GM19035 (cell line): Measurements from ENCODE around the gene SLC25A53.

Source experiments
- ATAC-seq: cut with Tn5 transposase; IDR thresholded peaks from one replicate; pipeline ENCODE4 v1.9.1; 2021; ENCODE audit not compliant: unreplicated experiment

Gene SLC25A53

DNA sequence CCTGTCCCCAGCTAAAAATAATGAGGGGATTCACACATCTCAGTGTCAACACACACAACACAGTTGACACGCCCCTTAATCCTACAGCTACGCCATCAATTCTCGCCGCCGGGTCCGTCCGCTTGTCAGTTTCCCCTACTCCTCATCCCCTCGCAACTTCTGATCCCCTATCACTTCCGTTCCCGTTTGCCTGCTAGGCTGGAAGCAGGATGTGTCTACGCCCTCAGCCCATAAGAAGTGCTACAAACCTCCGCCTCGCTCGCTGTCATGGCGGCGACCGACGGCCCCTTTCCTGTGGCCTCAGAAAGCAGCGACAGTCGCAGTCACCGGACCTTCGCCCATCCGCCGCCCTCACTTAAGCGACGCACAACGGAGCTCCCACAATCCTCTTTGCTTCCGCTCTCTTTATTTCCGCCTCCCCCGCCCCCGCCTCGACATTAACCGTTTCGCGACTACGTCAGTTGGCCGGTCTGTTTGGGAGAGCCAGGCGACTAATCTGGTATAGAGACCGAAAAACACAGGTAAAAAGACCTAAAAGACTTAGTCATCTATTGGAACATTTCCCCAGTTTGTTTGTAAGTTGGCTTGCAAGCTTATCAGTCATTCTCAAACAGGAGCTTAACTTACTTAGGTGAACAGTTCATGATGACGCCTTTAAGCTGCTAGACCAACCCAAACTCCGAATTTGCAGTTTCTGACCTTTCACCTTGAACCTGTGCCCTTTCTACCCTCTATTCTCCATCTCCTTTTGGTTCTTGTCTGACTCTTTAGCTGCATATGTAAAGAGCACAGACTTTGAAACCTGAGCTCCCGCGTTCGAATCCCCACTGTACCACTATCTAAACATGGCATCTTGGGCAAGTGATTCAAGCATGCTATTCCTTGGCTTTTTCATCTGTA is at the start of gene SLC25A53:
SLC25A53 (minus strand) TSS at position 380 of the 900 bp plus-strand sequence. CDS start 51,752 bp downstream, outside the sequence.
- ATAC-seq = peak; percentile 91

DNA sequence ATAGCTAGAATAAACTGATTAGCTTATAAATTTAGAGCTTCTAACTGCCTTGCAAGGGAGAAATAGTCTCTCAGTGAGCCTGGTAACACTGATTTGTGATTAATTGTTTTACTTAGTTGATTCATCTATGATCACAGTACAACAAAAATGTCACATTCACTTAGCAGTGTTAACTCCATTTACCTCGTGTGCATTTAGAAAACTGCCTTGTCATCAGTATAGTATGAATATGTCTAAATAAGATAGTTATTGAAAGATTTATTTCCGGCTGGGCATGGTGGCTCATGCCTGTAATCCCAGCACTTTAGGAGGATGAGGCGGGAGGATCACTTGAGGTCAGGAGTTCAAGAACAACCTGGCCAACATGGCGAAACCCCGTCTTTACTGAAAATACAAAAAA is 48.7 kb upstream of the SLC25A53 start:
- no peak for ATAC-seq

DNA sequence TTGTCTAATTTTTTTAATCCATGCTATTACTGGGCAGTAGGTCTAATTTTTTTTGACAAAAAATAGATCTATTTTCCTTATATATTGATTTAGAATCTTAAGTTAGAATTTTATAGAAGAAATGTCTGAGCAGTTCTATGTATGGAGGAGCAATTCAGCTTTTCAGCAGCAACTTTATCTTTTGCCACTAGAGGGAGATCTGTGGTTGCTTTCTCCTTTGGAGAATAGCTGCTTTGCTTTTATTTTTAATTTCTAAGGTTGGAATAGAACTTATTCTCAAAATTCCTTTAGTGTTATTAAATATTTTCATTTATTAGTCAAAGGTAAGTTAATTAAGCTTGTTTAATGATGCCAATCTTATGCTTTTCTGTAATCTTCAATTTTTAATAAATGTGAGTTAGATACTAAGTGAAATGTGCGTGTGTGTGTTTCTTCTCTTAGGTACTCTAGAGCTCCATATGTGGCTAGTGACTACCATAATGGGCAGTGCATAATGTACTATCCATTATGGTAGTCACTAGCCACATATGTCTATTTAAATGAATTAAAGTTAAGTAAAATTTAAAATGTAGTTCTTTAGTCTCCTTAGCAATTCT is 38.8 kb upstream of the SLC25A53 start:
- ATAC-seq = no peak

- no peak for ATAC-seq
These were observed 38.2 kb upstream of the SLC25A53 start for GRCh38 chrX:104195013-104195412.

DNA sequence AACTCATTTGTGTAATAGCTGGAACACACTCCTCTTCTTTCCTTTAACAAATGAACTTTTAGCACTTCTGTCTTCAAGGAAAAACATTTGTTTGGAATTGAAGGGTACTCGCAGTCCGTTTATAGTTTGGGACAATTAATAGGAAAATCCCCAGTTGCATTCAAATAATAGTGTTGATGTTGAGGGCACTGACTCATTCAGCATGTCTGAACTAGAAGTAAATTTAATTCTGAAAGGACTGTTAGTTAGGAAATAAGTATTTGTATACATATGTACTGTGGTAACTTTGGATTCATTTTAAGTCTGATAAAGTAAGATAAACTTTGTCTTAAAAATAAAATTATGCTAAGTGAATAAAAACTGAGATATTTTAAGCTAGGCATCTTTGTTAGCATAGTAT is 36.7 kb upstream of the SLC25A53 start:
- no peak for ATAC-seq

- ATAC-seq = no peak
These were observed 33.0 kb upstream of the SLC25A53 start for GRCh38 chrX:104189837-104190236.

DNA sequence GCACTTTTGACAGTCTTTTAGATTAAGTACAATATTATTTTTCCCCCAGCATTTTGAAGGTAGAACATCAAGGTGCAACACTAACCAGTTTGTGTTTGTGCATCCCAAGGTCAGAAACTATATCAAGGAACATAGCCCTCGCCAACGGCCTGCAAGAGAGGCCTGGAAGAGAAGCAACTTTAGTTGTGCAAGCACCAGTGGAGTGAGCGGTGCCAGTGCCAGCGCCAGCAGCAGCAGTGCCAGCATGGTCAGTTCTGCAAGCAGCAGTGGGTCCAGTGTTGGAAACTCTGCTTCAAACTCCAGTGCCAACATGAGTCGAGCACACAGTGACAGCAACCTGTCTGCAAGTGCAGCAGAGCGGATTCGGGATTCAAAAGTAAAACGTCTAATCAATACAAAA is 31.1 kb upstream of the SLC25A53 start:
- no peak for ATAC-seq

- no peak for ATAC-seq
These were observed 26.9 kb upstream of the SLC25A53 start for GRCh38 chrX:104183685-104184084.

DNA sequence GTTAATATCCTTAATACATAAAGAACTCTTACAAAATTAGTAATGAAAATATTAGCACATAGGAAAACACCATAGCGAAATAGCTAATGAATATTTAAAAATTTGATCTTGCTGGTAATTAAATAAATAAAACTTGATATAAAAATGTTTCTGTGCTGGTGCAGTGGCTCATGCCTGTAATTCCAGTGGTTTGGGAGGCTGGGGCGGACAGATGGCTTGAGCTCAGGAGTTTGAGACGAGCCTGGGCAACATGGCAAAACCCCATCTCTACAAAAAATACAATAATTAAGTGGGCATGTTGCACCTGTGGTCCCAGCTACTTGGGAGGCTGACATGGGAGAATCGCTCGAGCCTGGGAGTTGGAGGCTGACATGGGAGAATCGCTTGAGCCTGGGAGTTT is 17.0 kb upstream of the SLC25A53 start:
- ATAC-seq = no peak

GRCh38 chrX:104172788-104173187 is 16.0 kb upstream of the SLC25A53 start:
- ATAC-seq = no peak

- no peak for ATAC-seq
These were observed 15.3 kb upstream of the SLC25A53 start for GRCh38 chrX:104172121-104172520.

DNA sequence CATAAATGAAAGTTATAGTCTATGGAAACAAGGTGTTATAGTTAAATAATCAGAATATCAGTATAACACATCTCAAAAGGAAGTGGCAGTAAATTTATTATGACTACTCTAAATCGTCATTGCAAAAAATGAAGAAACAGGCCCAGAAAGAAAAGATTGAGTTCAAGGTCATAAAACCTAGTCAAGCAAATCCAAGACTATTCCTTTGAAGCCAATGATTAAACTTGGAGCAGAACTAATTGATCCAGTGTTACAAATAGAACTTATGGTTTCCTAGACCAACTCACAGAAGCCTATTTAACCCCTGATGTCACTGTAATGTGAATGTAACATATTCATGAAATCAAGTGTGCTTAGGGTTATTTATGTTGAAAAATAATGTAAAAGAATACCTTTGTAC is 11.3 kb upstream of the SLC25A53 start:
- ATAC-seq = no peak

- ATAC-seq = no peak
These were observed 10.1 kb upstream of the SLC25A53 start for GRCh38 chrX:104166735-104167436.

DNA sequence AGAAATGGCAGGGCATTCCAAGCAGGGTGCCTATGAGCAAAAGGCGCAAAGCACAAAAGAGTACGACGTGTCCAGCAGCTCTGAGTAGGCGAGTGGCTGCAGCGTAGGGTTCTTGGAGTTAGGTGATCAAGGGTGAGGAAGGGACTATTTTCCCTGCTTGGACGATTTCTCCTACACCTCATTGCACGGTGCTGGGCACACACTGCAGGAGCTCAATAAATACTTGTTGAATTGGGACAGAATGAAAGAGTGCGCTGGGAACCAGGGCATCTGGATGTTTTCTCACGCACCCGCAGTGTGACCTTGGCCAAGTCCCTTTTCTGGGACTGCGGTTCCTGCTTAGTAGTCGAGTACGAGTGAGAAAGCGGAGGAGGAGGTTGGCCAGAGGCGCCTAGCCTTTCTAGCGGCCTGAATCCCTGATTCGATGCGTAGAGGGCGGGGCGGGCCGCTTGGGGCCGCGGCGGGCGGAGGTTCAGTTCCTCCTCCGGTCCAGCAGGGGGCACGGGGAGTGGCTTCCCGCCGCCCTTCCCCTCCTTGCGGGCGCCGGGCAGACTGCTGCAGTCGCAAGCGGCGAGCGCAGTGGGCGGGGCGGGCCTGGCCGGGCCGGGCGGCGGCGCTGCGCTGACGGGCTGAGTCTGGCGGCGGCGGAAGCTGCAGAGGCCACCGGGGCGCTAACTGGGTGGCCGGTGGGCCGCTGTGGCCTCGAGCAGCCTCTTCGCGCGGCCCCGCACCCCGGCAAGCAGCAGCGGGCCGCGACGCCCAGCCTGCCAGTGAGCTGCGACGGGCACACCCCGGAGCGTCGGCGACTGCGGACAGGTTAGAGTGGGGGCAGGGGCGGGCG is 9.3 kb upstream of the SLC25A53 start, which contains the start of gene FAM199X:
FAM199X (plus strand) TSS at position 560 of the 841 bp plus-strand sequence. CDS start 333 bp downstream, outside the sequence.
- peak; percentile 95 for ATAC-seq

- no peak for ATAC-seq
These were observed 5.8 kb downstream of the SLC25A53 start for GRCh38 chrX:104151037-104151436.

- ATAC-seq = no peak
These were observed 15.6 kb downstream of the SLC25A53 start for GRCh38 chrX:104141087-104141760.

DNA sequence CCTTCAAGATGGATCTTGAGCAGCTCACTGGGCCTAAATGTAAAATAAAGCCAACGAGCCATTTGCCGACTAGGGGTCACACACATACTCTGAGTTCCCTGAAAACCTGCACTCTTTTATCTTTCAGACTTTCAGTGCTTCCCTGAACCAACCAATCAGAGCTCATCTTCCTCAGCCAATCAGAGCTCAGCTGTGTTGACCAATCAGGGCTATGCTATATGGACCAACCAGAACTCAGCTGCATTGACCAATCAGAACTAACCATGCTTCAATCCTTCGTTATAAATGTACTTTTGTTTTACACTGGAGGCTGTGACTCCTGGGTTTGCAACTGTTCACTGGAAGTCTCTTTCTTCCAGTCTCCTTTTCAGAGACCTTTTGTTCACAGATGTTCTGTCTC is 19.3 kb downstream of the SLC25A53 start:
- no peak for ATAC-seq

- ATAC-seq = no peak
These were observed 20.4 kb downstream of the SLC25A53 start for GRCh38 chrX:104136241-104137019.

- ATAC-seq = no peak
These were observed 21.1 kb downstream of the SLC25A53 start for GRCh38 chrX:104135677-104136076.
